ACC112 (cell line): ENCODE measurements around the gene TRAF3IP3.

Experiments
- H2AFZ ChIP-seq: fragments of 200-600 bp; sonication (generic); one replicate; pipeline ENCODE4 v1.6.0; 2017; ENCODE audit warnings: antibody characterized with exemption, low read length; ENCODE audit not compliant: unreplicated experiment
- H3K27ac ChIP-seq: fragments of 200-600 bp; sonication (generic); 2 replicates; pipeline ENCODE4 v1.5.1; 2014; ENCODE audit warnings: low read depth, mild to moderate bottlenecking, antibody characterized with exemption, low read length, moderate library complexity
- H3K27me3 ChIP-seq: fragments of 200-600 bp; sonication (generic); 2 replicates; pipeline ENCODE4 v1.6.1; 2014; ENCODE audit warnings: mild to moderate bottlenecking, antibody characterized with exemption, low read length, moderate library complexity, mixed read lengths; ENCODE audit not compliant: insufficient read depth
- H3K36me3 ChIP-seq: fragments of 200-600 bp; sonication (generic); 2 replicates; pipeline ENCODE4 v1.6.1; 2016; ENCODE audit warnings: mild to moderate bottlenecking, antibody characterized with exemption, low read length, moderate library complexity, mixed read lengths; ENCODE audit not compliant: insufficient read depth
- H3K4me1 ChIP-seq: fragments of 200-600 bp; sonication (generic); one replicate; pipeline ENCODE4 v1.6.1; 2016; ENCODE audit warnings: low read length, mixed read lengths; ENCODE audit not compliant: insufficient read depth, unreplicated experiment, control insufficient read depth
- H3K4me3 ChIP-seq: fragments of 200-600 bp; sonication (generic); 2 replicates; pipeline ENCODE4 v1.5.1; 2014; ENCODE audit warnings: mild to moderate bottlenecking, low read depth, low read length
- H3K79me2 ChIP-seq: fragments of 200-600 bp; sonication (generic); one replicate; pipeline ENCODE4 v1.6.0; 2016; ENCODE audit warnings: low read length; ENCODE audit not compliant: control insufficient read depth, unreplicated experiment, insufficient read depth

The TRAF3IP3 gene

GRCh38 chr1:209827384-209828262 is 71.8 kb downstream of the TRAF3IP3 start, which contains the start of gene UTP25:
TSS of gene UTP25 (plus strand) at chr1:209827972. CDS start at chr1:209828064, 92 bp downstream.
- peak within 1 kb of the TSS; percentile 81 for H3K4me3 ChIP-seq
- peaks cover 19% of the 10 kb centered on the region for H3K79me2 ChIP-seq
- H2AFZ ChIP-seq = peak within 1 kb of the TSS; percentile 89
- peak within 1 kb of the TSS; percentile 55; the same call in 1 of the 2 replicates for H3K27ac ChIP-seq
- peaks cover 40% of the 10 kb centered on the region for H3K4me1 ChIP-seq
- no peaks in the 10 kb centered on the region for H3K27me3 ChIP-seq
- H3K36me3 ChIP-seq = peaks cover 15% of the 10 kb centered on the region

- no peaks in the 10 kb centered on the region for H3K27me3 ChIP-seq
- H3K4me3 ChIP-seq = peak overlapping the region; percentile 52
- peaks cover 29% of the 10 kb centered on the region for H3K36me3 ChIP-seq
- H3K79me2 ChIP-seq = peaks cover 19% of the 10 kb centered on the region
- peak overlapping the region; percentile 64 for H3K27ac ChIP-seq
- H3K4me1 ChIP-seq = peaks cover 26% of the 10 kb centered on the region
- H2AFZ ChIP-seq = no peak overlapping the region
Observed at GRCh38 chr1:209829716-209830115, 73.9 kb downstream of the TRAF3IP3 start.

- H2AFZ ChIP-seq = no peak overlapping the region
- H3K79me2 ChIP-seq = peaks cover 19% of the 10 kb centered on the region
- peak overlapping the region; percentile 64 for H3K27ac ChIP-seq
- peak overlapping the region; percentile 52 for H3K4me3 ChIP-seq
- no peaks in the 10 kb centered on the region for H3K27me3 ChIP-seq
- H3K4me1 ChIP-seq = peaks cover 35% of the 10 kb centered on the region
- H3K36me3 ChIP-seq = peaks cover 38% of the 10 kb centered on the region
Observed at GRCh38 chr1:209830722-209831121, 74.9 kb downstream of the TRAF3IP3 start.

- peak overlapping the region; percentile 64 for H3K27ac ChIP-seq
- H2AFZ ChIP-seq = no peak overlapping the region
- no peaks in the 10 kb centered on the region for H3K27me3 ChIP-seq
- peaks cover 44% of the 10 kb centered on the region for H3K4me1 ChIP-seq
- peaks cover 19% of the 10 kb centered on the region for H3K79me2 ChIP-seq
- peaks cover 44% of the 10 kb centered on the region for H3K36me3 ChIP-seq
- H3K4me3 ChIP-seq = peak overlapping the region; percentile 44; the same call in 1 of the 2 replicates
Observed at GRCh38 chr1:209831615-209832014, 75.8 kb downstream of the TRAF3IP3 start.
